ENCODE measurements around the gene ERGIC1.
A peak's percentile ranks its signal among the peaks of the same experiment; 100 is the strongest.
"Not testable (repeated sequence)": the region's sequence is repeated elsewhere in the genome, so short reads cannot be mapped to it uniquely, and the experiment has no call there.

The ERGIC1 gene

DNA sequence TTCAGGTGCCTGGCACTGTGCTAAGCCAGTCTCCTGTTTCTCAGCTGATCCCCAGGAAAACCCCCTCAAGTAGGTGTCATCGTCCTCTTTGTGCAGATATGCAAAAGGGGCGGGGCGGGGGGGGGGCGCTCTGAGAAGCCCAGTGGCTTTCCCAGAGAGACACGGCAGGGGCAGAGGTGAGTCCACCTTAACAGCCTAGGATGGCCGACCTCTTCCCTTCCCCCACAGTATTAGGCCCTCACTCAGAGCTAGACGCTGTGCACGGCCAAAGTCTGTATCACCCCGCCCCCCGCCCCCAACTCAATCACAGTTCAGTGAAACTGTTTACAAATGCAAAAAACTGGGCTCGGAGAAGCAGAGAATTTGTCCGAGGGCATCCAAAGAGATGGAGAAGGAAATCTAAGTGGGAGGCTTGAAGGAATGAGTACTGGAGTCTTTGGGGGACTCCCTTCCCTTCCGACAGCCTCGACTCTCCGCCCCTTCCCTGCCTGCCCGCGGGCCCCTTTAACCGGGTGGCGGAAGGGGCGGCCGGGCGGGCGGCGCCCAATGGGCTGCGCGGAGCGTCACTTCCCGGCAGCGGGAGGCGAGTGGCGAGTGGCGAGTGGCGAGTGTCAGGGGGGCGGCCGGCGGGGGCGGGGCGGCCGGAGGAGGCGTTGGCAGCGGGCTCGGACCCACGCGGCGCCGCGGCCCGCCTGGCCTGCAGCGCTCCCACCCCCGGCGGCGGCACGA, at the start of gene ERGIC1:
Gene ERGIC1, plus strand, starts transcription at position 566 of the 729 bp plus-strand sequence. Its CDS starts 163 bp downstream, at position 729.
- intact Hi-C loops (cut with DNase I), result loop anchor here (5.0 kb wide), 1 partner anchor 62 kb away; the partner anchor contains the start of gene DUSP1
- DNase-seq, result peak; percentile 73 to 98 (median 86)

DNA sequence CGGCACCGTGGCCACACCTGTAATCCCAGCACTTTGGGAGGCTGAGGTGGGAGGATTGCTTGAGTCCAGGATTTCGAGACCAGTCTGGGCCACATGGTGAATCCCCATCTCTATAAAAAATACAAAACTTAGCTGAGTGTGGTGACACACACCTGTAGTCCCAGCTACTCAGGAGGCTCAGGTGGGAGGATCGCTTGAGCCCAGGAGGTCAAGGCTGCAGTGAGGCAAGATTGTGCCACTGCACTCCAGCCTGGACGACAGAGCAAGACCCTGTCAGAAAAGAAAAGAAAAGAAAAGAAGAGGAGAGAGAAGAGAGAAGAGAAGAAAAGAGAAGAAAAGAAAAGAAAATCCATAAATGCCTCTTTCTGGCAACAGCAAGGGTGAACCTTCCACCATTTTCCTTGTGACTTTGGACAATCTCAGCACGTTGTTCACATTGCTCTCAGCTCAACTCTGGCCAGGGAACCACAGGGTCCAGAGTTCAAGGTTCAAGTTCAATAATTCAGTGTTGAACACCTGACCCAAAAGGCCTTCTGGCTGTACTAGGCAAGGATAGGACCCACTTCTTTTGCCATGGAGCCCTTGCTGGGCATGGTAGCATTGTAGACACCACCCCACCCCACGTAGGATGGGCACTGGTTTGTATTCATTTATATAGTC, 48.5 kb upstream of the ERGIC1 start:
- no peak for DNase-seq
- intact Hi-C loops (cut with DNase I), result no loop called here

GRCh38 chr5:172786736-172787462, 47.2 kb upstream of the ERGIC1 start:
- peak in 1 of 10 donors; percentile 45 for DNase-seq

GRCh38 chr5:172787538-172787937, 46.5 kb upstream of the ERGIC1 start:
- intact Hi-C loops (cut with DNase I); DNase-seq: not testable (repeated sequence)

More at GRCh38 chr5:172786736-172787462, 47.2 kb upstream of the ERGIC1 start:
- intact Hi-C loops (cut with DNase I), result no loop called here

- intact Hi-C loops (cut with DNase I), result no loop called here
- DNase-seq, result no peak
Observed at GRCh38 chr5:172788771-172789686, 45.0 kb upstream of the ERGIC1 start.

- peak in 2 of 10 donors; percentile 27 to 88 for DNase-seq
- intact Hi-C loops (cut with DNase I), result no loop called here
Observed at GRCh38 chr5:172789687-172790495, 44.2 kb upstream of the ERGIC1 start.

- intact Hi-C loops (cut with DNase I), result no loop called here
- DNase-seq, result no peak
Observed at GRCh38 chr5:172790496-172790889, 43.6 kb upstream of the ERGIC1 start.

GRCh38 chr5:172791286-172791685, 42.8 kb upstream of the ERGIC1 start:
- DNase-seq, result no peak
- intact Hi-C loops (cut with DNase I), result no loop called here

DNA sequence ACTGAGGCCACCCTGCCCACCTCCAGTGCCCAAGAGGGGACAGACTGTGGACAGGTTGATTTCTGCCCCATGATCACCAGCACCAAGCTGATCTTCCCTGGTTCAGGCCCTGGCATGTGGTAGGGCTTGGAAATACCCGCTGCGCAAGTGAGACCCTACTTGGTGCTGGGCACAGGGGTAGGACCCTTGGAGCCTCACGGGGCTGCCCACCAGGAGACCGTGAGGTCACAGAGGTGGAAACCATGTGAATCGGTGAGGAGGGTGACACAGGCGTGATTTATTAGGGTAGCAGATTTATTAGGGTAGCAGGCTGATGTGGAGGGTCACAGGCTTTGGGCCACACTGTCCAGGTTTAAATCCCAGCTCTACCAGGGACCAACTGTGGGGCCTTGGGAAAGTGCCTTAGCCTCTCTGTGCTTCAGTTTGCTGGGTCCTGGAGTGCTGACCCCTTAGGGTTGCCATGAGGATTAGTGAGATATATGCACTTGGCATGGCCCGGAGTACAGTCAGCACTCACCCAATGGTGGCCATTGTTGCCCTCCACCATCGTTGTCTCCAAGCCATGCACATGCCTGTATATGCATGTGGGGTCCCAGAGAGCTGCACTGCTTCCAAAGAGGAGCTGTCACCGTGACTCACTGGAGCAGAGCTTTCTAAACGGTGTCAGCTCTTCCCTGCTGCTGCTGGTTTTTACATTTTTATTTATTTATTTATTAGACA, 42.2 kb upstream of the ERGIC1 start:
- no peak for DNase-seq
- intact Hi-C loops (cut with DNase I), result no loop called here

DNA sequence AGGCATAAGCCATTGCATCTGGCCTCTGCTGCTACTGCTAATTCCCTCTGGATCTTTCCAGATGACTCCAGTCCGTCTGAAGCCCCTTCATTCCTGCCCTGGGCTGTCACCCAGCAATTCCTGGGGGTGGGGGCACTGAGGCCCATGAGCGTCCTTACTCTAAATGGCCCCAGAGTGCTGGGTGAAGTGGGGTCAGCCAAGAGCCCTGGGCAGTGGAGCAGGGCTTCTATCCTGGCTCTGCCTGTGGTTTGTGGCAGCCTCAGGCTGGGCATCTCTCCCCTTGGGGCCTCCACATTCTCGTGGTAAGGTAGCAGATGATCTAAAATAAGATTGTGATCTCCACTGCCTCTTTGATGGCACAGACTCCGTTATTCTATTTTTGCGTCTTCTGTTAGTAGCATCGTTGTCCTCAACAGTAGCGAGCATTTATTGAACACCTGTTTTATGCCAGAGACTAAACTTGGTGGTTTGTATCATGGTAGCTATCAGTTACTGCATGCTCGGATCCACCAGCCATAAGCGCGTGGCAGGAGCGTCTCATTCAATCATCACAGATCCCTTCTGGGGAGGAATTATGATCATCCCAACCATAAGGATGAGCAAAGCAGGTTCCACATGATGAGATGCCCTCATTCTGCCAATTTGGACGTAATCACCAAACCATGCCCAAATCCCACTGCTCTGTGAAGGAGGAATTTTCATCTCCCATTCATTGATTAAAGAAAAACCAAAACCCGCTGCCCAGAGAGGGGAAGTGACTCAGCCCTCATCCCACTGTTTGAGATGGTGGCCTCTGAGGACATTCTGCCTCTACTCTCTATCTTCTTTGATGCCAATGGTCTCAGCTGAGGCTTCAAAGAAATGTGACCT, 41.1 kb upstream of the ERGIC1 start:
- no peak for DNase-seq
- intact Hi-C loops (cut with DNase I), result no loop called here

DNA sequence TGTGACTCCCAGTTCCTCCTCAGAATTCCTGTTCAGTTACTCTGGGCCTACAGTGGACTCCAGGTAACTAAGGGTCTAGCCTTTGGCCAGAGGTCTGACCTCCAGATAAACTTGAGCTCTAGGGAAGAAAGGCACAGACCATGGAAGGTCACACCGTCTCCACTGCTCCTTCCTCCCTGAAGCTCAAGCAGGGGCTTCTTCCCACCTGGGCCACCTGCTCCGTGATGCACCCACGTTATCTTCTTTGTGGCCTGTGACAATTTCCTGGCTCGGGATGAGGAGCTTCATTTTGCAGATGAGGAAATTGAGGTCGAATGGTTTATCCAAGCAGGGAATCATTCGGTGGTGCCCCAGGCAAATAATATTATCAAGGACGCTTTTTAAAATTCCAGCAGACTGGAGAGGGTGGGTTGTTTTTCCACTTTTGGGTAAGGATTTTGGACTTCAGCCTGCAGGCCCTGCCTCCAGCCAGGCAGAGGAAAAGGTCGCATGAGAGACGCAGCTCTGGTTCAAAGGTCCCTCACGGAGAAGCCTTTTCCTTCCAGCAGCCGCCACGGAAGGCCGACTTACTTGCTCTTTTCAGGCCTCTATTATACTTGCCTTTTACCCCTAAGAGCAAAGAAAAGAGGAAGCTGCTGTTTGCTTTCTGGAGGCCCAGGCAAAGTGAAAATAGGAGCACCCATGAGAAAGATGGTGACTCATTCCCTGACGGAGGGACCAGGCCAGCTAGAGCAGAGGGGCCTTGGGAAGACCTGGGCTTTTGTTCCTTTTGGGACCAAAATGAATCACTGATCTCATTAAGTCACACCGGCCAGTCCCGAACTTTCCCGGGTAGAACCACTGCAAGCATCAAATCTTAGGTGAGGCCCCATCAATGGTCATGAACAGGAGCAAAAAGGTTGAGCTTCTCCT, 40.2 kb upstream of the ERGIC1 start:
- intact Hi-C loops (cut with DNase I), result no loop called here
- DNase-seq, result no peak

DNA sequence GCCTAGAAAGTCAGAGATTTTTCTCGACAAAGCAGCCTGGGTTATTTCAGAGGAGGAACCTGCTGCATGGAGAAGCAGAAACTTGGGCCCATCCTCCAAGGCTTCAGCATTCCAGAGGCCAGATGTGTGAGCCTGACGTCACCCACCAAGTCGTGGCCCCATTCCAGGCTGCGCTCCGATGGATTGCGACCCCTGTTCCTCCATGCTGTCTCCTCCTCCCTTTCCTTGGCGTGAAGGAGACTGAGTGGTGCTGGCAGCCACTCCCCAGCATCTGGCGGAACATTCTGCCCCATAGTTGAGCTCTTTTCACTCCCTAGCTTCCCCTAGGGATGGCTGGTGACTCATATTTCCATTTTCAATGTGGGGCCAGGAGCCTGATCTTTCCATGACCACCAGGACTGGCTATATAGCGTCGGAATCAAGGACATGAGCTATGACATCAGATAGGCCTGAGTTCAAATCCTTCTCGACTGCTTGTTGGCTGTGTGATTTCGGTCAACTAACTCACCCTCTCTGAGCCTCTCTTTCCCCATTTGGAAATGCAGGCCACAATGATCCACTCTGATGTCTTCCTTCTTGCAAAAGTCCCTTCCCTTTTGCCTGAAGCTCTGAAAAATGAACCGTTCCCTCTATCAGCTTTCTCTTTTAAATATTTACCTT, 38.6 kb upstream of the ERGIC1 start:
- intact Hi-C loops (cut with DNase I), result no loop called here
- peak in 1 of 10 donors; percentile 87 for DNase-seq

- DNase-seq, result no peak
- intact Hi-C loops (cut with DNase I), result no loop called here
Observed at GRCh38 chr5:172796306-172796705, 37.7 kb upstream of the ERGIC1 start.

DNA sequence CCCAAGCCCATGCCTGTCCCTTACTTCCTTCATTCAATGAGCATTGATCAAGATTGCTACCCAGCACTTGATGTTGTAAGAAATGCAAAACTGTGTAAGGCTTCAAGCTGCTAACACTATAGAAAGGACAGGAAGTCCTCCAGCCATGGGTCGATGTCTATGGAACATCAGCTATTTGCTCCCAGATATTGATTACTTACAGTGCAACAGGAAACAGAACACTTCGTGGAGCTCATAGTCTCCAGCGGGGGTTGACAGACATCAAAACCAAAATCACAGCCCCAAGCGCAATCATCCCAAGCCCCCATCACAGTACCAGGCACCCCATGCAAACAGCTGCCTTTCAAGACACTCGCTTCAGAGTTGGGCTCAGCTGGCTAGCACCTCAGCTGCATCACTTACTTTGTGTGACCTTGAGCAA, 36.3 kb upstream of the ERGIC1 start:
- intact Hi-C loops (cut with DNase I), result no loop called here
- no peak for DNase-seq

DNA sequence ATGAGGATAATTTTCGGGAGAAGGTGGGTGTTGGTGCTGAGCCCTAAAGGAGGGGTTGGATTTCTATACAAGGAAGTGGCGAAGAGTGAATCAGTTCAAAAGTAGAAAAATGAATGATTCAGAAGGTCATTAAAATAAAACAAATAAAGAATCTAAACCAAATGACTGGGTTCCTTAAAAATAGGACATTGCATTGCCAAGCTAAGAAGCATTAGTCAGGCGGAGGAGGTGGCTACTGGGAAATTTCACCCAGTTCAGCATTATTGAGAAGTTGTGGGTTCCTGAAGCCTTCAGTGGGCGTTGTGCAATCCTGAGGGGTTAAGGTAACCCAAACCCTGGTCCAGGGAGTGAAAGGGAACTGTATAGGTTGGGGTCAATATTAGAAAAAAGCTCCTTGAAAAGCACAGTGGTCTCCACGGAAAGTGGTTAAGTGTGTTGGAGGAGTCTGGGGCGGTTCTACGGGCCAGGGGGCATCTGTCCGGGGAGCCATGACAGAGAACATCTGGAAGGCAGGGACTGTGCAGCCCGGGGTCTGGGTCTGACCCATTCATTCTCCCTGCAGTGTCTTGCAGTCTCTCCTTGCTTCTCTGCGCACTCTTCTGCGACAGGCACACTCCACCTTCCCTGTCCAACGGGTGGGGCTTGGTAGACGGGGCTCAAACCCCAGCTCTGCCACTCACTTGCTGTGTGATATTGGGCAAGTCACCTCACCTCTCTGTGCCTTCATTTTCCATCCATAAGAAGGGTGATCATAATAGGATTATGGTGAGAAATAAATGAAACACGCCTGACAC, 35.4 kb upstream of the ERGIC1 start:
- intact Hi-C loops (cut with DNase I), result no loop called here
- DNase-seq, result no peak
